Measurements from ENCODE around the gene ABHD8. TPM values are rescaled to one million over a fixed set of nuclear protein-coding genes. Genes with fewer than 3 reads are reported as not detected.

The ABHD8 gene
- total RNA-seq, 1 experiment from 2014 or later = 13.2 TPM

DNA sequence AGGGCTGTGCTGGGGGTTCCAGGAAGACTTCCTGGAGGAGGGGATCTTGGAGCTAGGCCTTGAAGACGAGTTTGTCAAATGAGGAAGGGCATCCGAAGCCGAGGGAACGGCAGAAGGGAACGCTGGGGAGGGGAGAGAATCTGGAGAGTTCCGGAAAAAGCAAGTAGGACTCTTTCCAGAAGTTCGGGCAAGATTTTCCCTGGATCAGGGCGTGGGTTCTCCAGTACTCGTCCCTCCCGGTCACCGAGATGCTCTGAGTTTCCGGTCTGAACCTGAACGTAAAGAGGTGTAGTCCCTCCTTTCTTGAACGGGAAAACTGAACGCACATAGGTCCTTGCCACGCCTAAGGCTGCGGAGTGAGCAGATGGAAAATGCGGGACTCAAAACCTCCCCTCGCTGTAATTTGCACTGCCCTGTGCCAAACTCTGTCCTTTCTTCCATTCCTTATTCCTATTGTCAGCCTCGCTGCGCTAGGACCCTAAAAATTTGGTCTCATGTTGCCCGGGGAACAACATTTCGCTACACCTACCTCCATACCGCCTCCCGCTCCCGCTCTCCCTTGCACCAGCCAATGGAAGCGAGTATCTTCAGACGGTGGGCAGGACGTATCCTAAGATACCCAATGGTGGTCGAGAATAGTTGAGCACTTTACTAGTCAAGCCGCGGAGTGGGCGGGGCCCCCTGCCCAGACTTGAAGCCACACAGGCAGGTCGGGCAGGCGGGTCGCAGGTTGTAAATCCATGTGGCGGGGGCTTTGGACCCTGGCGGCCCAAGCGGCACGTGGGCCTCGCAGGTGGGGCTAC is 33.8 kb upstream of the ABHD8 start, which contains the start of gene GTPBP3 (continued):
- TF ChIP-seq SP1 (CRISPR knock-in tag; conservative IDR thresholded peaks at IDR 0.05) (peak; percentile 100), GABPB1 (CRISPR knock-in tag; IDR thresholded peaks at IDR 0.05) (no peak), NFYB (CRISPR knock-in tag; conservative IDR thresholded peaks at IDR 0.05; ENCODE audit: low read depth) (peak; percentile 84), ATF1 (CRISPR knock-in tag; IDR thresholded peaks at IDR 0.05) (no peak), PRRX2 (CRISPR knock-in tag; IDR thresholded peaks at IDR 0.05) (no peak), TCF7 (CRISPR knock-in tag; IDR thresholded peaks at IDR 0.05; ENCODE audit: low read depth) (no peak), FOXJ3 (CRISPR knock-in tag; IDR thresholded peaks at IDR 0.05; ENCODE audit: borderline replicate concordance) (no peak), ZNF138 (CRISPR knock-in tag; conservative IDR thresholded peaks at IDR 0.05) (no peak), RELA (CRISPR knock-in tag; IDR thresholded peaks at IDR 0.05; ENCODE audit: borderline replicate concordance) (no peak), ZNF671 (CRISPR knock-in tag; IDR thresholded peaks at IDR 0.05) (no peak), FOXK1 (CRISPR knock-in tag; IDR thresholded peaks at IDR 0.05) (peak; percentile 73; the same call in 1 of the 2 replicates), NFATC4 (CRISPR knock-in tag; IDR thresholded peaks at IDR 0.05) (no peak), JAZF1 (CRISPR knock-in tag; IDR thresholded peaks at IDR 0.05) (no peak), ELF4 (CRISPR knock-in tag; IDR thresholded peaks at IDR 0.05; ENCODE audit: low read depth) (no peak), ZNF416 (CRISPR knock-in tag; IDR thresholded peaks at IDR 0.05) (no peak)
- TF ChIP-seq, protein P1, sequence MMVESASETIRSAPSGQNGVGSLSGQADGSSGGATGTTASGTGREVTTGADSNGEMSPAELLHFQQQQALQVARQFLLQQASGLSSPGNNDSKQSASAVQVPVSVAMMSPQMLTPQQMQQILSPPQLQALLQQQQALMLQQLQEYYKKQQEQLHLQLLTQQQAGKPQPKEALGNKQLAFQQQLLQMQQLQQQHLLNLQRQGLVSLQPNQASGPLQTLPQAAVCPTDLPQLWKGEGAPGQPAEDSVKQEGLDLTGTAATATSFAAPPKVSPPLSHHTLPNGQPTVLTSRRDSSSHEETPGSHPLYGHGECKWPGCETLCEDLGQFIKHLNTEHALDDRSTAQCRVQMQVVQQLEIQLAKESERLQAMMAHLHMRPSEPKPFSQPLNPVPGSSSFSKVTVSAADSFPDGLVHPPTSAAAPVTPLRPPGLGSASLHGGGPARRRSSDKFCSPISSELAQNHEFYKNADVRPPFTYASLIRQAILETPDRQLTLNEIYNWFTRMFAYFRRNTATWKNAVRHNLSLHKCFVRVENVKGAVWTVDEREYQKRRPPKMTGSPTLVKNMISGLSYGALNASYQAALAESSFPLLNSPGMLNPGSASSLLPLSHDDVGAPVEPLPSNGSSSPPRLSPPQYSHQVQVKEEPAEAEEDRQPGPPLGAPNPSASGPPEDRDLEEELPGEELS (CRISPR knock-in tag; IDR thresholded peaks at IDR 0.05) = peak; percentile 26; the same call in 1 of the 2 replicates
- TF ChIP-seq, protein P2, sequence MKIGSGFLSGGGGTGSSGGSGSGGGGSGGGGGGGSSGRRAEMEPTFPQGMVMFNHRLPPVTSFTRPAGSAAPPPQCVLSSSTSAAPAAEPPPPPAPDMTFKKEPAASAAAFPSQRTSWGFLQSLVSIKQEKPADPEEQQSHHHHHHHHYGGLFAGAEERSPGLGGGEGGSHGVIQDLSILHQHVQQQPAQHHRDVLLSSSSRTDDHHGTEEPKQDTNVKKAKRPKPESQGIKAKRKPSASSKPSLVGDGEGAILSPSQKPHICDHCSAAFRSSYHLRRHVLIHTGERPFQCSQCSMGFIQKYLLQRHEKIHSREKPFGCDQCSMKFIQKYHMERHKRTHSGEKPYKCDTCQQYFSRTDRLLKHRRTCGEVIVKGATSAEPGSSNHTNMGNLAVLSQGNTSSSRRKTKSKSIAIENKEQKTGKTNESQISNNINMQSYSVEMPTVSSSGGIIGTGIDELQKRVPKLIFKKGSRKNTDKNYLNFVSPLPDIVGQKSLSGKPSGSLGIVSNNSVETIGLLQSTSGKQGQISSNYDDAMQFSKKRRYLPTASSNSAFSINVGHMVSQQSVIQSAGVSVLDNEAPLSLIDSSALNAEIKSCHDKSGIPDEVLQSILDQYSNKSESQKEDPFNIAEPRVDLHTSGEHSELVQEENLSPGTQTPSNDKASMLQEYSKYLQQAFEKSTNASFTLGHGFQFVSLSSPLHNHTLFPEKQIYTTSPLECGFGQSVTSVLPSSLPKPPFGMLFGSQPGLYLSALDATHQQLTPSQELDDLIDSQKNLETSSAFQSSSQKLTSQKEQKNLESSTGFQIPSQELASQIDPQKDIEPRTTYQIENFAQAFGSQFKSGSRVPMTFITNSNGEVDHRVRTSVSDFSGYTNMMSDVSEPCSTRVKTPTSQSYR (CRISPR knock-in tag; IDR thresholded peaks at IDR 0.05) = no peak
- TF ChIP-seq, protein P3, sequence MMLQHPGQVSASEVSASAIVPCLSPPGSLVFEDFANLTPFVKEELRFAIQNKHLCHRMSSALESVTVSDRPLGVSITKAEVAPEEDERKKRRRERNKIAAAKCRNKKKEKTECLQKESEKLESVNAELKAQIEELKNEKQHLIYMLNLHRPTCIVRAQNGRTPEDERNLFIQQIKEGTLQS (CRISPR knock-in tag; conservative IDR thresholded peaks at IDR 0.05) = no peak
- TF ChIP-seq, protein P4, sequence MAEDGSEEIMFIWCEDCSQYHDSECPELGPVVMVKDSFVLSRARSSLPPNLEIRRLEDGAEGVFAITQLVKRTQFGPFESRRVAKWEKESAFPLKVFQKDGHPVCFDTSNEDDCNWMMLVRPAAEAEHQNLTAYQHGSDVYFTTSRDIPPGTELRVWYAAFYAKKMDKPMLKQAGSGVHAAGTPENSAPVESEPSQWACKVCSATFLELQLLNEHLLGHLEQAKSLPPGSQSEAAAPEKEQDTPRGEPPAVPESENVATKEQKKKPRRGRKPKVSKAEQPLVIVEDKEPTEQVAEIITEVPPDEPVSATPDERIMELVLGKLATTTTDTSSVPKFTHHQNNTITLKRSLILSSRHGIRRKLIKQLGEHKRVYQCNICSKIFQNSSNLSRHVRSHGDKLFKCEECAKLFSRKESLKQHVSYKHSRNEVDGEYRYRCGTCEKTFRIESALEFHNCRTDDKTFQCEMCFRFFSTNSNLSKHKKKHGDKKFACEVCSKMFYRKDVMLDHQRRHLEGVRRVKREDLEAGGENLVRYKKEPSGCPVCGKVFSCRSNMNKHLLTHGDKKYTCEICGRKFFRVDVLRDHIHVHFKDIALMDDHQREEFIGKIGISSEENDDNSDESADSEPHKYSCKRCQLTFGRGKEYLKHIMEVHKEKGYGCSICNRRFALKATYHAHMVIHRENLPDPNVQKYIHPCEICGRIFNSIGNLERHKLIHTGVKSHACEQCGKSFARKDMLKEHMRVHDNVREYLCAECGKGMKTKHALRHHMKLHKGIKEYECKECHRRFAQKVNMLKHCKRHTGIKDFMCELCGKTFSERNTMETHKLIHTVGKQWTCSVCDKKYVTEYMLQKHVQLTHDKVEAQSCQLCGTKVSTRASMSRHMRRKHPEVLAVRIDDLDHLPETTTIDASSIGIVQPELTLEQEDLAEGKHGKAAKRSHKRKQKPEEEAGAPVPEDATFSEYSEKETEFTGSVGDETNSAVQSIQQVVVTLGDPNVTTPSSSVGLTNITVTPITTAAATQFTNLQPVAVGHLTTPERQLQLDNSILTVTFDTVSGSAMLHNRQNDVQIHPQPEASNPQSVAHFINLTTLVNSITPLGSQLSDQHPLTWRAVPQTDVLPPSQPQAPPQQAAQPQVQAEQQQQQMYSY (CRISPR knock-in tag; IDR thresholded peaks at IDR 0.05) = no peak
- TF ChIP-seq, protein P5, sequence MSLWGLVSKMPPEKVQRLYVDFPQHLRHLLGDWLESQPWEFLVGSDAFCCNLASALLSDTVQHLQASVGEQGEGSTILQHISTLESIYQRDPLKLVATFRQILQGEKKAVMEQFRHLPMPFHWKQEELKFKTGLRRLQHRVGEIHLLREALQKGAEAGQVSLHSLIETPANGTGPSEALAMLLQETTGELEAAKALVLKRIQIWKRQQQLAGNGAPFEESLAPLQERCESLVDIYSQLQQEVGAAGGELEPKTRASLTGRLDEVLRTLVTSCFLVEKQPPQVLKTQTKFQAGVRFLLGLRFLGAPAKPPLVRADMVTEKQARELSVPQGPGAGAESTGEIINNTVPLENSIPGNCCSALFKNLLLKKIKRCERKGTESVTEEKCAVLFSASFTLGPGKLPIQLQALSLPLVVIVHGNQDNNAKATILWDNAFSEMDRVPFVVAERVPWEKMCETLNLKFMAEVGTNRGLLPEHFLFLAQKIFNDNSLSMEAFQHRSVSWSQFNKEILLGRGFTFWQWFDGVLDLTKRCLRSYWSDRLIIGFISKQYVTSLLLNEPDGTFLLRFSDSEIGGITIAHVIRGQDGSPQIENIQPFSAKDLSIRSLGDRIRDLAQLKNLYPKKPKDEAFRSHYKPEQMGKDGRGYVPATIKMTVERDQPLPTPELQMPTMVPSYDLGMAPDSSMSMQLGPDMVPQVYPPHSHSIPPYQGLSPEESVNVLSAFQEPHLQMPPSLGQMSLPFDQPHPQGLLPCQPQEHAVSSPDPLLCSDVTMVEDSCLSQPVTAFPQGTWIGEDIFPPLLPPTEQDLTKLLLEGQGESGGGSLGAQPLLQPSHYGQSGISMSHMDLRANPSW (CRISPR knock-in tag; conservative IDR thresholded peaks at IDR 0.05; ENCODE audit: low read depth) = no peak
- TF ChIP-seq, protein P6, sequence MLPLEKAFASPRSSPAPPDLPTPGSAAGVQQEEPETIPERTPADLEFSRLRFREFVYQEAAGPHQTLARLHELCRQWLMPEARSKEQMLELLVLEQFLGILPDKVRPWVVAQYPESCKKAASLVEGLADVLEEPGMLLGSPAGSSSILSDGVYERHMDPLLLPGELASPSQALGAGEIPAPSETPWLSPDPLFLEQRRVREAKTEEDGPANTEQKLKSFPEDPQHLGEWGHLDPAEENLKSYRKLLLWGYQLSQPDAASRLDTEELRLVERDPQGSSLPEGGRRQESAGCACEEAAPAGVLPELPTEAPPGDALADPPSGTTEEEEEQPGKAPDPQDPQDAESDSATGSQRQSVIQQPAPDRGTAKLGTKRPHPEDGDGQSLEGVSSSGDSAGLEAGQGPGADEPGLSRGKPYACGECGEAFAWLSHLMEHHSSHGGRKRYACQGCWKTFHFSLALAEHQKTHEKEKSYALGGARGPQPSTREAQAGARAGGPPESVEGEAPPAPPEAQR (CRISPR knock-in tag; IDR thresholded peaks at IDR 0.05) = no peak
- TF ChIP-seq, protein P7, sequence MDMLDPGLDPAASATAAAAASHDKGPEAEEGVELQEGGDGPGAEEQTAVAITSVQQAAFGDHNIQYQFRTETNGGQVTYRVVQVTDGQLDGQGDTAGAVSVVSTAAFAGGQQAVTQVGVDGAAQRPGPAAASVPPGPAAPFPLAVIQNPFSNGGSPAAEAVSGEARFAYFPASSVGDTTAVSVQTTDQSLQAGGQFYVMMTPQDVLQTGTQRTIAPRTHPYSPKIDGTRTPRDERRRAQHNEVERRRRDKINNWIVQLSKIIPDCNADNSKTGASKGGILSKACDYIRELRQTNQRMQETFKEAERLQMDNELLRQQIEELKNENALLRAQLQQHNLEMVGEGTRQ (CRISPR knock-in tag; IDR thresholded peaks at IDR 0.05) = peak; percentile 73
- TF ChIP-seq, protein P8, sequence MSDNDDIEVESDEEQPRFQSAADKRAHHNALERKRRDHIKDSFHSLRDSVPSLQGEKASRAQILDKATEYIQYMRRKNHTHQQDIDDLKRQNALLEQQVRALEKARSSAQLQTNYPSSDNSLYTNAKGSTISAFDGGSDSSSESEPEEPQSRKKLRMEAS (CRISPR knock-in tag; IDR thresholded peaks at IDR 0.05) = peak; percentile 95

Data from WTC11 (cell line).